ENCODE data around the gene MBP. TPM values are rescaled to one million over a fixed set of nuclear protein-coding genes. Genes with fewer than 3 reads are reported as not detected.
"Not testable (repeated sequence)": the region's sequence is repeated elsewhere in the genome, so short reads cannot be mapped to it uniquely, and the experiment has no call there.

The MBP gene
- total RNA-seq, 2 donors from 2014 or later, result 52.2 to 60.0 TPM

DNA sequence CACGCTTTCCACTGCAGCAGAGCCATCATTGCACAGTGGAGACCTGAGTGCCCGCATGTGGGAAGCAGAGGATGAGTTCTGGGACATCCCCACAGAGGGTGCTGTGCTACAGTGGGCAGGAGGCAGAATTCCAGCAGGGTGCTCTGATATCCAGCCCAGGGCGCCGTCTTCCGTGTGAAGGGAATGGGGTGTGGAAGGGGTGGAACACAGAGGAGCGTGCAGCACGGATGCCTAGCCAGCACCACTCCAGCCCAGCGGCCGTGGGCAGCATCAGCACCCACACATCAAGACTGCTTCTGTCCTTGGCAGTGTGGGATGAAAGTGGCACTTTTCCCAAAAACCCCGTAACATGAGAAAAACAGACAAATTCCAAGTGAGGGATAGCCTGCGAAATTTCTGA lies 175.9 kb downstream of the MBP start:
- H3K27ac Mint-ChIP-seq, result no peak overlapping the region
- DNase-seq (ENCODE audit: low spot score in 2 of 2) (no peak), ATAC-seq (no peak)
- H3K9me3 Mint-ChIP-seq, result no peaks in the 10 kb centered on the region
- peaks cover 18 to 19% of the 10 kb centered on the region in 2 donors for H3K36me3 Mint-ChIP-seq

DNA sequence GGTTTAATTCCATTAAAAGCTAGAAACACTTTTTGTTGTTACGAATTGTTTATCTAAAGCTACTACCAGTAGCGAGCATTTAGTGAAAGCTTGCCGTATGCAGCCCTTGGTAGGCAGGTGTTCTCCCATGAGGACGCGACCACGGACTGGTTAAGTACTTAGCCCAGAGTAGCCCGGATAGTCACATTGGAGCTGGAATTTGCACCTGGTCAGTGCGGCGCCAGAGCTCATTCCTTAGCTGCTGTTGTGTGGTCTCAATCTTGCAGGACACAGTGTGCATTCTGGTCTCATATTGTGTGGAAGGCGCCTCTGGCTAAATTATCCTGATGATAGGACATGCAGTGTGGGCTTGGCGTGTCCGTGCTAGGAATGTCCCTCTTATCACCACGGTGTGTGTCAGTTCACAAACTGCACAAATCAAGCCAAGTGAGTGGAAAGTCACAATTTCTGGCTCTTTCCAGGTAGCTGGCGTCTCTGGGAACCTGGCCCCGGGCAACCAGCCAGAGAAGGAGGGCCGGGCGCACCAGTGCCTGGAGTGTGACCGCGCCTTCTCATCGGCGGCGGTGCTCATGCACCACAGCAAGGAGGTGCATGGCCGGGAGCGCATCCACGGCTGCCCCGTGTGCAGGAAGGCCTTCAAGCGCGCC lies 176.9 kb downstream of the MBP start:
- H3K9me3 Mint-ChIP-seq, result no peaks in the 10 kb centered on the region
- H3K36me3 Mint-ChIP-seq, result peaks cover 9 to 13% of the 10 kb centered on the region in 2 donors
- H3K27ac Mint-ChIP-seq, result no peak overlapping the region
- no peak for ATAC-seq
- DNase-seq (ENCODE audit: low spot score in 2 of 2), result no peak

DNA sequence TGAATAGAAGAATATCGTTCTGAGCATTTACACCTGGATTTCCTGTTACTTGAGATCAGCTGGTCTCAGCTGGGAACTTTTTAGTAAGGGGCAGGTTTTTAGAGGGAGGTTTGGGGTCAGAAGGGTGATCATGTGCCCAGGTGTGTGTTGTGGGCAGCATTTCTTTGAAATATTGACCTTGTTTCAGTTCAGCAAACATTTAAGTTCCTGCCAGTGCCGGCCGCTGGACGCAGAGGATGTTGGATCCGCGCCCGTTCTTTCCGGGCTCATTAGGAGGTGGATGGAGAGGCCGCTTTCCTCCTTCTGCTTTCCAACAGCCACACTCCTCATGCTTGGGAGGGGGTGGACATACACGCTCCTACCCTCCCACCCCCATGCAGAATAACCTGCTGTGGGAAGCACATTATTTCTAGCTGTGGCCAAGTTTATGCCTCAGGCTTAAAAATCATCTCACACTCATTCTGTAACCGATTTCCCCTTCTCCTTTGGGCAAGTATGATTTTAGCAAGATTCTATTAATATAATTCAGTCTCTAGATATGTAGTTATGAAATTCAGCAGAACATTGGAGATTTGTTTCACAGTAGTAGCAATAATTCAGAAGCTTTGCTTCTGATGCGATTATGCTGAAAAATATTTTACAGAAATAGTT lies 178.9 kb downstream of the MBP start:
- Mint-ChIP-seq H3K27ac (peak overlapping the region in 1 of 2 donors; percentile 69), H3K9me3 (no peaks in the 10 kb centered on the region), H3K36me3 (peaks cover under 1 to 4% of the 10 kb centered on the region in 2 donors)
- no peak for ATAC-seq
- DNase-seq (ENCODE audit: low spot score in 2 of 2), result no peak

DNA sequence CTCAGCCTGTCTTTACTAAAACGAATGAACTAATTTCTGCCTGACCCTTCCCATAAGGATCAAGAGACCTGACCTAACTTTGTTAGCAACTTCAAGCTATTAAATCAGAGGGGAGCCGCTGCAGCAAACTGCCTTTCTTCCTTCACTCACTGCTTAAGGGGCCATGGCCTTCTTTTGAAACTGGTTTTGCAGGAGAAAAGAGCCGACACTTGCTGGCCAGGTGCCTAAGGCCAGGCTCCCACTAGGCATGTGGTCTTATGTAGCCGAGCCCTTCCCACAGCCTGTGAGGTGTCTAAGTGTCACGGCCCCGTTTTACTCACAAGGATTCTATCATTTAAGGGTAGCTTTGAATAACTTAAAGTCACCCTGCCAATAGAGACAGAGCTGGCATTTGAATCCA lies 179.4 kb downstream of the MBP start:
- no peak for ATAC-seq
- H3K36me3 Mint-ChIP-seq, result peaks cover 4 to 6% of the 10 kb centered on the region in 2 donors

DNA sequence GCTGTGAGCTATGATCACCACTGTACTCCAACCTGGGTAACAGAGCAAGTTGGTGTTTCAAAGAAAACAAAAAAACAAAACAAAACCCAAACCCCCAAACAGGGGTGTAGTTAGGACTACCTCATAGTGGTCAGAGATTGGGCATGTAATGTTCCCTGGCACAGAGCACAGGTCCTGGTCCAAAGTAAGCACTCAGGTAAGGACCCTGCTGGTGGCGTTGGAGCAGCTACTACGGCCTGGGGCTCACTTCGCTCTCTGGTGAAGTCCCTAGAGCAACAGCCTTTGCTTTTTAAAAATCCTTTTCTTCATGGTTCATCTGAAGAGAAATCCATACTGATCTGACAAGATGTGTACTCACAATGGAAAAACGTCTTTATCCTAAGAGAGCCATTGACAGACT lies 179.8 kb downstream of the MBP start:
- H3K27ac Mint-ChIP-seq, result no peak overlapping the region
- no peak for DNase-seq (ENCODE audit: low spot score in 2 of 2)
- no peak for ATAC-seq
- no peaks in the 10 kb centered on the region for H3K9me3 Mint-ChIP-seq
- H3K36me3 Mint-ChIP-seq, result peaks cover 4 to 7% of the 10 kb centered on the region in 2 donors

More for the DNA sequence above, 179.4 kb downstream of the MBP start:
- H3K9me3 Mint-ChIP-seq, result no peaks in the 10 kb centered on the region
- no peak for DNase-seq (ENCODE audit: low spot score in 2 of 2)
- no peak overlapping the region for H3K27ac Mint-ChIP-seq

DNA sequence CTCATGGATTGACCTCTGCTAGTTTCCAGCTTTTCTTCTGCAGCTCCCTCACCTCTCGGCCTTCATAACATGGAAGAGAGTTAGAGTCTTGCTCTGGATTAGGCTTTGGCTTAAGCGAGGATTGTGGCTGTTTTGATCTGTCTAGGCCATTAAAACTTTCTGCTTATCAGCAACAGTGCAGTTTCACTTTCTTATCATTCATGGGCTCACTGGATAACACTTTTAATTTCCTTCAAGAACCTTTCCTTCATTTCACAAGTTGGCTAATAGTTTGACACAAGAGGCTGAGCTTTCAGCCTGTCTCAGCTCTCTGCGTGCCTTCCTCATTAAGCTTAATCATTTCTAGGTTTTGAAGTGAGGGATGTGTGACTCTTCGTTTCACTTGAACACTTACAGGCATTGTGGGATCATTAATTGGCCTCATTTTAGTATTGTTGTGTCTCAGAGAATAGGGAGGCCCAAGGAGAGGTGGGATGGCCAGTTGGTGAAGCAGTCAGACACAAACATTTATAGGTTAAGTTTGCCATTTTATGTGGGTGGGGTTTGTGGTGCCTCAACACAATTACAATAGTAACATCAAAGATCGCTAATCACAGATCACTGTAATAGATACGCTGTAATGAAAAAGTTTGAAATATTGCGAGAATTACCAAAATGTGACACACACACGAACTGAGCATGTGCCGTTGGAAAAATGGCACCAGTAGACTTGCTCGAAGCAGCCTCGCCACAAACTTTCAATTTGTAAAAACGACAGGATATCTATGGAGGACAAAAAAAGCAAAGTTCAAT lies 180.9 kb downstream of the MBP start:
- ATAC-seq (no peak), DNase-seq (ENCODE audit: low spot score in 2 of 2) (no peak)
- no peak overlapping the region for H3K27ac Mint-ChIP-seq
- H3K9me3 Mint-ChIP-seq, result no peaks in the 10 kb centered on the region
- peaks cover 12 to 15% of the 10 kb centered on the region in 2 donors for H3K36me3 Mint-ChIP-seq

DNA sequence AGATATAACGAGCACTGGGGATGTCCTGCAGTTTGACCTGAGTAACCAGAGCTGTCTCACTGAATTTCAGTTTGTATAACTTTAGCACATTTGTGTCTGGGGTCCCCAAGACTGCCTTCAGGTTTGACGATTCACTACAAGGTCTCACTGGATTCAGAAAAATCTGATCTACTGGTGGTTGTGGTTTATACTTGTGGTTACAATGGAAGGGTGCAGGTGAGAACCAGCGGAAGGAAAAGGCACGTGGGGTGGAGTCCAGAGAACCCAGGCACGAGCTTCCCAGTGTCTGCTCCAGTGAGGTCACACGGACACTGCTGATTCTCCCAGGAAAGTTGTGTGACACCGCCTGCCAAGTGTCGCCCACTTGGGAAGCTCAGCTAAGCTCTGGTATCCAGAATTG lies 184.2 kb downstream of the MBP start:
- peaks cover 17 to 31% of the 10 kb centered on the region in 2 donors for H3K36me3 Mint-ChIP-seq
- H3K9me3 Mint-ChIP-seq, result no peaks in the 10 kb centered on the region
- H3K27ac Mint-ChIP-seq, result peak overlapping the region in 1 of 2 donors; percentile 17
- ATAC-seq (no peak), DNase-seq (ENCODE audit: low spot score in 2 of 2) (no peak)

DNA sequence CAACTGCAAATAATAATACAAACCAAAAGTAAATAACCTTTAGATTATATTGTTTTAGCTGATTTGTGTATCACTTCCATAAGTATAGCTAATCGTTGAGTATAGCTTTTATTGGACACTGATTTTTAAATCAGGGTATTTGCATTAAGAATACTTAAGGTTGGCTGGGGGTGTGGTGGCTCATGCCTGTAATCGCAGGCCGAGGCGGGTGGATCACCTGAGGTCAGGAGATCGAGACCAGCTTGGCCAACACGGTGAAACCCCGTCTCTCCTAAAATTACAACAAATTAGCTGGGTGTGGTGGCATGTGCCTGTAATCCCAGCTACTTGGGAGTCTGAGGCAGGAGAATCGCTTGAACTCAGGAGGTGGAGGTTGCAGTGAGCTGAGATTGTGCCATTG lies 188.2 kb downstream of the MBP start:
- not testable (repeated sequence) for H3K9me3 Mint-ChIP-seq; DNase-seq (ENCODE audit: low spot score in 2 of 2); ATAC-seq; H3K27ac Mint-ChIP-seq
- H3K36me3 Mint-ChIP-seq, result peaks cover 13 to 31% of the 10 kb centered on the region in 2 donors

DNA sequence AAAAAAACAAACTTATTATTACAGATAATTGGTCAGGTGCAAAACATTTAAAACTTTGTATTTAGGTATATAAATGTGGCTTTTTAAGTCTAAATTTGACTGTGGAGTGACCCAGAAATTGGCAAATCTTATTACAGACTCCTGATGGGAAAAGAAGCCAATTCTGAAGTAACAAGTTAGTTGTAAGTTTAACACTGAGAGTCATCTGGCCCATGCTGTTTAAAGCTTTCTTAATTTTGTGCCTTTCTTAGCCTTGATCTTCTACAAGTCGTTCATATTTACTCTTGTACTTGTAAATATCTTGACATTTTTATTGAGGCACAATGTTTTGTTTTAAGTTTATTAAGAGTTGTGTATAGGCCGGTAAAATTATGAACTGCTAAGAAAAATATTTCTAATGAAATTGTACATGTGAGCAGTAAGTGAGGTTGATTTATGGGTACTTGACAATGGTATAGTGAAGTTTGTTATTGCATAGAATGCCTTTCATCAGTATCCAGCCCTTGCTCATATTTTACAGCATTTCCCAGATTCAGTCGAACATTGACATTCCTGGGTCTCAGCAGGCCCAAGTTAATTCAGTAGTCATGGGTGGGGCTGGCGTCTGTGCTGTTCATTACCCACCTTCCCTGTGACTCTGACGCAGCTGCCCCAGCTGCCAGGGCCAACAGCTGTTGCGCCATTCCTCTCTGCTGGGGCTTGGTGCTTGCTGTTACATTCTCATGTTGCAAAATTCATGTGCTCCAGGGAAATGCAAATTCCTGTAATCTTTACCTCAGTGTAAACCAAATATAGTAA lies 188.8 kb downstream of the MBP start:
- no peaks in the 10 kb centered on the region for H3K9me3 Mint-ChIP-seq
- no peak for DNase-seq (ENCODE audit: low spot score in 2 of 2)
- H3K36me3 Mint-ChIP-seq, result peaks cover 13 to 31% of the 10 kb centered on the region in 2 donors
- H3K27ac Mint-ChIP-seq, result no peak overlapping the region
- no peak for ATAC-seq

DNA sequence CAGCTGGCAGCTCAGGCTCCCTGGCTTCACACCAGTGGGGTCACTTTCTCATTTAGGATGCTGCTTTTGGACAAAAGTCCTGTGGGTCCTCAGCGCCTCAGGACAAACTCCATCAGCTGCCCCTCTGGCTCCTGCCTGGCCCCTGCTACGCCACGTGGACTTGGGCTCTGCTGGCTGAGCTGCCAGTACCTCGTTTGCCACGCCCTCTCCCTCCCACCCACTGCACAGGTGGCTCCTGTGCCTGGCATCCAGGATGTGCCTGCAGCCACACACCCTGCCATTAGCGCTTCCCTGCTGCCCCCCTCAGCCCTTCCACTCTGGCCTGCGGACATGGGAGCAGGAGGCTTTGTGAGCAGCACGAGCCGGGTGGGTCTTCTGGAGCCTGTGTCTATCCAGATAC lies 191.3 kb downstream of the MBP start:
- H3K36me3 Mint-ChIP-seq, result peaks cover 12 to 13% of the 10 kb centered on the region in 2 donors
- ATAC-seq (no peak), DNase-seq (ENCODE audit: low spot score in 2 of 2) (no peak)
- H3K27ac Mint-ChIP-seq, result no peak overlapping the region
- H3K9me3 Mint-ChIP-seq, result no peaks in the 10 kb centered on the region

DNA sequence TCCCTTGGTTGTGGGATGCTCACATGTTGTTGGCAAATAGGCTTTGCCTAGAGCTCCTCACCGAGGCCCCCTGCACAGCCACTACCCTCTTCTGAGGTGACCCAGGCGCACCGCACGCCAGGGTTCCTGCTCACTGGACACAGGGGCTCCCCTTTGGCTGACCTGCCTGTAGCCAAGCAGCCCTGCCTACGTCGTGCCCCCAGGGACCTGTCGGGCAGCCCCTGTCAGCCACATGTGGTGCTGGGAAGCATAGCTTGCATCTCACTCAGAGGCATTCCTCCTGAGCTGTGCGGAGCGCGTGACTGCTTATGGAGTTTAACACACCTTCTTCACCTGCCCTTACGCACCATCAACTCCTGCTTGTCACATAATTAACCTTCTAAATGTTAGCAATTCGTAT lies 194.0 kb downstream of the MBP start:
- H3K9me3 Mint-ChIP-seq, result no peaks in the 10 kb centered on the region
- peaks cover 0 to 9% of the 10 kb centered on the region in 2 donors for H3K36me3 Mint-ChIP-seq
- no peak overlapping the region for H3K27ac Mint-ChIP-seq
- DNase-seq (ENCODE audit: low spot score in 2 of 2) (no peak), ATAC-seq (no peak)

DNA sequence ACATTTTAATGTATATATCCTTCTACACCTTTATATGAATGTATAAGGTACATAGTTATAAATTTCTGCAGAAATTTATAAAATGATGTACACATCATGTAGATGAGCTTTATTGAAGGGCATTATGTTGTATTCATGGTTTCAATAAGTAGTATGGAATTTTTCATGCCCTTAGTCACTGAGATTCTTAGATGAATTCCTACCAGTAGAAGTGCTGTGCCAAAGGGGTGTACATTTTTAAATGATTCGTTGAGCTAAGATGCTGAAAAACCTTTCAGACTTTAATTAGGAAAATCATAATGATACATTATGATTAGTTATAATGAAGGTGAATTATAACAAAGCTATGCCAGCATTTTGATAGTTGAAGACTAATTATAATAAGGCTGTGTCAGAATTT lies 195.0 kb downstream of the MBP start:
- ATAC-seq, result no peak
- no peaks in the 10 kb centered on the region for H3K9me3 Mint-ChIP-seq
- DNase-seq (ENCODE audit: low spot score in 2 of 2), result no peak
- H3K36me3 Mint-ChIP-seq, result peaks cover 3 to 9% of the 10 kb centered on the region in 2 donors
- H3K27ac Mint-ChIP-seq, result no peak overlapping the region

DNA sequence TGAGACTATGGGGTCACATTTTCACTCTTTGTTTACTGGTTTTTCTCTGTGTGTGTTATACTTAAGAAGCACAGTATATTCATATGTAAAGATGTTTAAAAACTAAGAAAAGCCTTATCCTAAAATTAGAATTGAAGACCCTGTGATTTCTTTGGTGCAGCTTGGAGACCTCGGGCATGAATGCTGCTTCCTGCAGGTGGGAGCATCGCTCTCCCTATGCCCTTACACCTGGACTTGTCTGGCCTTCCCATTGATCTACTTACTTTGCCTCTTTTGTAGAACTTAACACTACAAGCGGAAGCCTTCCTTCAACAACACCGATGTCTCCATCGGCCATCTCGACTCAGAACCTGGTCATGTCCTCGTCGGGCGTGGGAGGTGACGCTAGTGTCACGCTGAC lies 195.7 kb downstream of the MBP start:
- no peak for DNase-seq (ENCODE audit: low spot score in 2 of 2)
- H3K36me3 Mint-ChIP-seq, result peaks cover 9% of the 10 kb centered on the region in 2 donors

DNA sequence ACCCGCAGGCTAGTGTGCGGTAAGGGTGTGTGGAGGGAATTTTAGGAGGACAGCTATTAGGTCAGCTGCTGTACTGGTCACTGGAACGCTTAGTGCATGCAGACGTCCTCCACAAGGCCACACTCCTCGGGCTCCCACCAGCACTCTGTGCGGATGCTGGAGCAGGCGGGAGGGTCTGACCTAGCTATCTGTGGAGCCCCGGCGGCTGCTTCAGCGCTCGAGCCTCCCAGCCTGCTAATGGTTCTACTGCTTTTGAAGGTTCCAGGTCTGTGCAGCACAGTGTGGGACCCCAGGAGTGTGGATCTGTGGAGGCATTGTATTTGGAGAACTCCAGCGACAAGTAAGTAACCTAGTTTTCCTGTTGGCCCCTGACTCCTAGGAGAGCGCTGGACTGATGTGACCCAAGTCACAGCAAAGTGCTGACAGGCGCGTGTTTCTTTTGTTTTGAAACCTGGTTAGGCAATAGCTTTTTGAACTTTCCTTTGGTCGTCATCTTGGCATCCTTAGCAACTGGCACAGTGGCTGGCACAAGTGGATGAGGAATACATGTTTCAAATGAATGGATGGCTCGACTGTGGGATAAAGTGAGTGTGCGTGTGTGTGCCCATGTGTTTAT lies 196.8 kb downstream of the MBP start:
- no peaks in the 10 kb centered on the region for H3K9me3 Mint-ChIP-seq
- peaks cover 9 to 11% of the 10 kb centered on the region in 2 donors for H3K36me3 Mint-ChIP-seq
- ATAC-seq, result no peak
- no peak overlapping the region for H3K27ac Mint-ChIP-seq
- no peak for DNase-seq (ENCODE audit: low spot score in 2 of 2)

More for the DNA sequence above, 195.7 kb downstream of the MBP start:
- ATAC-seq, result no peak
- no peak overlapping the region for H3K27ac Mint-ChIP-seq
- no peaks in the 10 kb centered on the region for H3K9me3 Mint-ChIP-seq

DNA sequence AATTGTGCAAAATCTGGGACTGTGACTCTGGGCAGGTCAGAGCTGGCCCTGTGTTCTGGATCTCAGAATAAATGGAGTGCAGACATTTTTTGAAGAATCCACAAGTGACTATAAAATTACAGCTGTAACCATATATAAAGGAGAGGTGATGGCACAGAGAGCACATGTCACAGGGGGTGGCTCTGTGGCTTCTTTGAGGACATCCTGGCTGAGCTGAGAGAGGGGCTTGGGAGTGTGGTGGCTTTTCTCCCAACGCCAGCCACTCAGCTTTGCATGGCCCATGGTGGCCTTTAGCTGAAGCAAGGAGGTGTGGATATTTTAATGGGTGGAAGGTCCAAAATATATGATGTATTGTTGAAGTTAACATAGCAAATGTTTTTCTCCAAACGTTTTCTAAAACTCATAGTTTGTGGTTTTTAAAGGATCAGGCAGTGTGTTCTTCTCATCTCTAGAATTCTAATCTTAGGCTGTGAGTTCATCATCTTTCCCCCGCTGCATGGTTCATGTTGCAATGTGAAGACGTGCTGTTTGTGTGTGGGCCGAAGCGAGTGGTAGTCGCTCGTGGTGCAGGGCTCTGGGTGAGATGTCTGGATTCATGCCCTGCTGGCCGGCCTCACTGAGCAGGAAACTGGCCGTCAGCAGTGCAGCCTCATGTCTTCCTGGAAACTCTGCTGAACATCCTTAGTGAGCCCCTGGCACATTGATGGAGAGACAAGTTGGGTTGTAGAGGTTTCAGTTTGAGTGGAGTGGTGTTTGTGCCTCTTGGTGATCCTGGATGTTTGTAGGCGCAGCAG lies 200.4 kb downstream of the MBP start:
- DNase-seq (ENCODE audit: low spot score in 2 of 2) (no peak), ATAC-seq (peak; percentile 47 to 56)
- Mint-ChIP-seq H3K27ac (peak overlapping the region in 1 of 2 donors; percentile 75), H3K9me3 (no peaks in the 10 kb centered on the region), H3K36me3 (peaks cover 9 to 11% of the 10 kb centered on the region in 2 donors)

DNA sequence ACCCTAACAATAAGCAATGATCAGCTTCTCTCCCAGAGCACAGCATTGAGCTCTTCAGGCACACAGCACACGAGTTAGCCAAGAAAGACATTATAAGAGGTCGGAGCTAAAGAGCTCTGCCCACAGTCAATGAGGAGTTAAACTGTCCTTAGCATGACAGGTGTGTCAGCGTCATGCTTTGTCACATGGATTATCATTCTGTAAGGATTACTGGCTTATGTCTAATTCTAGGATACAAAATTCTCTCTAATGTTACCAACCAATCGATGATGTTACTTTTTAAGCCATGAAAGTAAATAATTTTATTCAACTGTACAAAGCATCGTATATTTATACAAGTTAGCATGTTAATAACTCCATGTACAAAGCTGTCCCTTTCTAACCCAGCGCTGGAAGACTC lies 201.4 kb downstream of the MBP start:
- ATAC-seq, result no peak
- Mint-ChIP-seq H3K36me3 (peaks cover 0 to 11% of the 10 kb centered on the region in 2 donors), H3K9me3 (no peaks in the 10 kb centered on the region), H3K27ac (no peak overlapping the region)
- DNase-seq (ENCODE audit: low spot score in 2 of 2), result no peak

Data from activated naive CD4-positive, alpha-beta T cell treated with anti-CD3 and anti-CD28 coated beads, Interleukin-2, amount 50 U/mL, for 72 hours (primary cell).